Stimulated activated CD4-positive, alpha-beta T cell treated with anti-CD3 and anti-CD28 coated beads, Interleukin-1b, Interleukin-23, amount 100 ng/mL, for 48 hours (primary cell): ENCODE measurements around the gene S100A2.
A peak's percentile ranks its signal among the peaks of the same experiment; 100 is the strongest.
"Not testable (repeated sequence)": the region's sequence is repeated elsewhere in the genome, so short reads cannot be mapped to it uniquely, and the experiment has no call there.

ENCODE experiments used
- DNase-seq: peaks from one replicate; pipeline ENCODE4 v3.0.0-alpha.2; 2020

The S100A2 gene

DNA sequence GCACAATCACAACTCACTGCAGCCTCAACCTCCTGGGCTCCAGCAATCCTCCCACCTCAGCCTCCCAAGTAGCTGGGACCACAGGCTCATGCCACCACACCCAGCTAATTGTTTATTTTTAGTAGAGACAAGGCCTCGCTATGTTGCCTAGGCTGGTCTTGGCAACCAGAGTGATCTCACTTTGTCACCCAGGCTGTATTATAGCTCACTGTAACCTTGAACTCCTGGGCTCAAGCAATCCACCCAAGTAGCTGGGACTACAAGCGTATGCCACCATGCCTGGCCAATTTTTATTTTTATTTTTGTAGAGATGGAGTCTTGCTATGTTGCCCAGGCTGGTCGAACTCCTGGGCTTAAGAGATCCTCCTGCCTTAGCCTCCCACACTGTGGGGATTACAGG, 3.6 kb downstream of the S100A2 start:
- DNase-seq, result not testable (repeated sequence)

DNA sequence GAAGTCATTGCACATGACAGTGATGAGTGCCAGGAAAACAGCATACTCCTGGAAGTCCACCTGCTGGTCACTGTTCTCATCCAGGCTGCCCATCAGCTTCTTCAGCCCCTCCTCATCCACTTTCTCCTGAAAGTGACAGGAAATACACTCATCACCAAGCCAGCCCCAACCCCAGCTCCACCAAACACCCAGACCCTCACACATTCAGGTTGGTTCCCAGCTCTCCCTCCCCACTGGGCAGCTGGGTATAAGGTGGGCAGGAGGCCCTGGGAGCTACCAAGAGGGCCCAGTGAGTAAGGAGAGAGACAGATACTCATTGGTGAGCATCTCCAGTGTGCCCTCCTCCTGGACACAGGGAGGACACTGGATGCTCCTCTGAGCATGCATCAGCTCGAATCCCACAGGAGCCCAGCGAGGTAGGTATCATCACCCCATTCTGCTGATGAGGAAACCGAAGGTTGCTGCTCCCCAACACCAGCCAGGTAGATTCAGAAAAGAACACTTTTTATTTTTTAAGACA, 4.1 kb downstream of the S100A2 start:
- no peak for DNase-seq

DNA sequence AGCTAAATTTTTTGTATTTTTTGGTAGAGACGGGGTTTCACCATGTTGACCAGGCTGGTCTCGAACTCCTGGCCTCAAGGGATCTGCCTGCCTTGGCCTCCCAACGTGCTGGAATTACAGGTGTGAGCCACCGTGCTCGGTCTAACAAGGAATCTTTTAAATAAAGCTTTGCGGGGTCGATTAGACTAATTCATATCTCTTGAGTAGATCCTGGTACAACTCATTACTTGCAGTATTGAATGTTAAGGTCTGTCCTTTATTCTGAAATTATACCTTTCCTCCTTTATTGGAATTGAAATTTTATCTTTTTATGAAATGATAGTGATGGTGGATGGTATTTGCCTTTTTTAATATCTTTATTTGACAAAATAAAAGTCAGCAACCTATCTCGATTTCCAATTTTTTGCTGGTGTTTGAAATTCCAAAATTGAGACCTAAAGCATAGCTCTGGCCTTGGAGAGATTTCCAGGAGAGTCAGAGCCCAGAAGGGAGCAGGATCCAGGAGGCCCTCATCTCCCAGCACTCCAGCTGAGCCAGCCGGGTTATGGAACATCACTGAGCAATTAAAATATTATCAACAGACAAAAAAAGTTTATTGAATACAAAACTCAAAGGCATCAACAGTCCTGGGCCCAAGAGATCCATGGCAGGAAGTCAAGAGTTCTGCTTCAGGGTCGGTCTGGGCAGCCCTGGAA, 4.7 kb downstream of the S100A2 start:
- no peak for DNase-seq

DNA sequence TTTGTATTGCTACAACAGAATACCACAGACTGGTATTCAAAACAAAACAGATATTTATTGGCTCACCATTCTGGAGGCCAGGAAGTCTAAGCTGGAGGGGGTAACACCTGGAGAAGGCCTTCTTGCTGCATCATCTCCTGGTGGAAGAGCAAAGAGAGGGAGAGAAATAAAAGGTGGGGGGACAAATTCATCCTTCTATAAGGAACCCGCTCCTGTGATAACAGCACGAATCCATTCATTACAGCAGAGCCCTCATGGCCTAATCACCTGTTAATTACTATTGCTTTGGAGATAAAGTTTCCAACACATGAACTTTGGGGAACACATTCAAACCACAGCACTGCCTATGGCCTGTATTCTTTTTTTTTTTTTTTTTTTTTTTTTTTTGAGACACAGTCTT, 5.4 kb downstream of the S100A2 start:
- no peak for DNase-seq

DNA sequence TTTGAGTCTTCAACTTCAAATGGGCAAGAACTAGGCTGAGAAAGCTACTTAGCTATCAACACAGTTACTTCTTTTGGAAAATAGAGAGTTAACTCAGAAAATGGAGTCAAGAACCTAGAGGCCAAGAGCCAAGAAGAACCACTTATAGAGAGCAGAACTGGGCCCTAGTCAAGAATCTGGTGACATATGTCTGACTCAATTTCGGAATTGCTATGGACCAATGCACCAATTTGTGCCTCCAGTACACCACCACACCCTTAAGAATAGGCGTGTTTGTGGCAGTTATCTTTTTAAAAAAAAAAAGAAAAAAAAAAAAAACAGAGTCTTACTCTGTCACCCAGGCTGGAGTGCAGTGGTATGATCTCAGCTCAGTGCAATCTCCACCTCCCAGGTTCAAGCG, 7.8 kb downstream of the S100A2 start:
- no peak for DNase-seq

DNA sequence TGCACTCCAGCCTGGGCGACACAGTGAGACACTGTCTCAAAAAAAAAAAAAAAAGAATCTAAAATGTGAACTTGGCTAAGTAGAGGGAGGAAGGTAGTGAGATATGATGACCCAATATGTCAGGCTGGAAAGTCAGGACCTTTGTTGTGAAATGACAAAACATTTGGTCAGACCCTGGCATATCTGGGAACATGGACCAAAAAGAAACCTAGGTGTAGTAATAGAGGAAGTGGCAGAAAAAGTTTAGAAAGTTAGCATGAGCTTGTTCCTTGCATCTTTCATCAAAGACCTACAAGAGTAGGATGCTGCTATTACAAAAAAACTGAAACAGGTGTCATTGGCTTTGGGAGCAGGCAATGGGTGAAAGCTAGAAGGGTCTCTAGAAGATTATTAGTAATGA, 9.3 kb downstream of the S100A2 start:
- DNase-seq, result no peak

DNA sequence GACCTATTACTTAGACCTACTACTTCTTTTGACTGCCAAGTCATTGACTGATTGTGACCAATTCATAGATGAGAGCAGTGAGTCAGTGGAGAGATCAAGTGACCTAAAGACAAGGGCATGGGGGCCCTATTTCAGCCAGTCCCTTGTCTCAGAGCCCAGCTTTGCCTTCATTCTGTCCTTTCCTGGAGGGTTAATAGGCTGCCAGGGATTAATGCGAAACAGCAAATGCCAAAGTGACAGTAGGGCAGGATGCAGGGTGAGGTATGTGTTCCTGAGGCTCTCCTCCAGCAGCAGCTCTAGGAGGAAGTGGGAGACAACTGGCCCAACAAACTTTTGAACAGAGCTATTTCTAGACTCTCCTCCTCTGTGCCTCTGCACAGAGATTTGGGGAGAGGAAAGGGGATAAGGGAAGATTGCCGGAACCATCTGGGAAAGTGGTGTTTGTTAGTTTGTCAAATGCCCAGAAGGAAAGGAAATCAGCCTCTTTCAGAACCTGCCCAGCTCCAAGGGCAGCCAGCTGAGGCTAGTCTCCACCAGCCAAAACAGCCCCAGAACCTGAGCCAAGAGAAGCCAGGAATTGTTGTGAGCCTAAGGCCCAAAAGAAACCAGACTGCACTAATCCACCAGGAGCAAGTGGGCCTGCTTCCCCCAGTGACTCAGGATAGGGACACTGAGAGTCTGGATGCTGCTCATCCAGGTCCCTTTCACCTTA, 11.7 kb downstream of the S100A2 start:
- DNase-seq, result no peak

DNA sequence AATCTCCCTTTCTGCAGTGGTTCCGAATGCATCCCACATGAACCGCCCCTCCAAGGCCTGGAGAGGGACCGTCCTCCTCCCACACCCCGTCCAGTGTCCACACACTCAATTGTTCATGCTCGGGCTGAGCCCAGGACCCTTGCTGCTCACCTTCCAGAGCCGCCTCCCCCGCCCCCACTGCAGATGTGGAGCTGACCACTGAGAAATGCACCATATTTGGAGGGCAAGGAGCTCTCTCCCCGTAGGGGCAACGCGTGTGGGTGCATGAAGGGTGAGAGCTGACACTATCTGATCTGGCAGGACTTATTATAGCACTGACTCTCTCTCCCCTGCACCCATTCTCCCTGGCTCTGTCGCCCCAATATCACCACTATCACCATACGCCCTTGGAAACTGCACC, 12.5 kb downstream of the S100A2 start:
- no peak for DNase-seq

DNA sequence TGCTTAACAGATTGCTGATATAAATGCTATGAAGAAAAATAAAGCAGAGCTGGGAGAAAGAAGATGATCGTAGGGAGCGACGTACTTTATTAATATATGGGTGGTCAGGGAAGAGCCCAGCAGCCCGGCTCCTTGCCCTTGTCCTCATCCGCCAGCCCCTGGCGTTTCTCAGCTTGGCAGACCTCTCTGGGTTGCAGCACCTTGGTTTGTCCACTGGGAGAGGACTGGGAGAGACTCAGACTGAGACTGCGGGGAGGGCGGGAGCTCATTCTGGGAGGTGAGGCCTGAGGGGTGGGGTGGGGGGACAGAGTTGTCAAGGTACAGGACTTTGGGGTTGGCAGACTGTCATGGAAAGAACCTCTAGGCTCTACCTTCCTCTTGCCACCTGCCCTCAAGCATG, 13.3 kb downstream of the S100A2 start:
- no peak for DNase-seq

DNA sequence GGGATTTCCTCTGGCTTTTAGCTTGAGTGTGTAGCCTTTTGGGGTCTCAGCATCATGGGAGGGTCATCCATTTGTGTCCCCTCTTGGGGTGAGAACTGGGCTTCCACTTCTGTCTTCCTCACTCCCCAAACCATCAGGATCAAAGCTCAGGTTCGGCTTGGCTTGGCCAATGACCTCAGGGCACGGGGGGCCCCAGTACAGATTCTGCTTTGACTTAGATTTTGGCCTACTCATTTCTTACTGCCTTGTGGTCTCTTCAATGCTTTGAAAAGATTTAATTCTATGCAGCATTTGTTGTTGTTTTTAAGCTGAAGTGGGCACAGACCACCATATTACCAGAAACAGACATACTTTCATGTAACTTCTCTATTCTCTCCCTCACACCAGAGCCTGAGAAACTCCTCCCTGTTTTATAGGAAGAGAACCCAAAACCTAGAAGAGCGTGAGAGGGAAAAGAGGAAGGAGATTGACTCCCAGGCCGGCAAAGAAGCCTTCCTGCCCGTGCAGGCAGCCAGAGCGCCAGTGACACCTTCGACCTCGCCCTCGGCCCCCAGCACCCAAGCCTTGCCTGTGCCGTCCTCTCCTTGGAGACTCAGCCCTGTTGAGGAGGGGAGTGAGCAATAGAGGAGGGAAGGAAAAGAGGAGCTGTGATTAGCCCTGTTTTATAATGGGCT, 14.7 kb downstream of the S100A2 start:
- DNase-seq, result no peak

DNA sequence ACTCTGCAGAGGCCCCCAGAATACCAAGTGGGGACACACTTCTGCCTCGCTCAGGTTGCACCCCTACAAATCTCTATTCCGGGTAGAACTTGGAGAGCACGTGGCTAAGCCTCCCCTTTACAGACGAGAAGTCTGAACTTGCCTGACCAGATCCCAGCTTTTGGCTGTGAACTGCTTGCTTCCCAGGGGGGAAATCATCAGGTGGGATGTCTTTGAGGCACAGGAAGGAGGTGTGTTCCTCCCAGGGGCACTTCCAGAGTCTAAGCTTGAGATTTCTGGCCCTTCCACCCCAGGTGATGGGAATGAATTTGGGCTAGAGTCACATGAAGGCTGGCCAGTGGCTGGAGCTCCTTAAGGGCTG, 15.3 kb downstream of the S100A2 start:
- no peak for DNase-seq

DNA sequence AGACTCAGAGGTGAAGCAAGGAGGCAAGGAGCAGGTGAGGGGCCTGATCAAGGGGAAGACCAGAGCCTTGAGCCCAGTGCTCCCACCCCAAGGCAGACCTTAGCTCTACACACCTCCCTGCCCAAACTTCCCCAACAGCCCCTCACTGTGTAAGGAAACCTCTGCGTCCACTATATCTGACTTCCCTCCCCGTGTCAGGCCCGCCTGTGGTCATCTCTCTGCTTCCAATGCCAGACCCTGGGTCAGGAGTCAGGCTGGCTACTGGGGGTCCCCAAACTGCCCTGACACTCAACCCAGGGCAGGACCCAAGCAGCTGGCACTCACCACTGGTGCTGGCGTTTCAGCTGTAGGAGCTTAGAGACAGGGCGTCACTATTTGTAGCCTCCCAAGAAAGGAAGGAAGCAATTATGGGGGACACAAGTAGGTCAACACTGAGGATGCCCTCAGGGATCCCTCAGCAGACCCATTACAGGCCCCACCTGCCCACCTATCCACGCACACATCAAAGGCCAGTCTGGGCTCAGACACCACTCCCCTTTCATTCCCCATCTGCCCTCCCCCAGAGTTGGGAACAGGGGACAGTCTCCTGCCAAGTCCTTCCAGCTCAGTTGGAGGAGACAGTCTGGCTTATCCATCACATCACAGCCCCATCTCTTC, 15.8 kb downstream of the S100A2 start:
- DNase-seq, result no peak

DNA sequence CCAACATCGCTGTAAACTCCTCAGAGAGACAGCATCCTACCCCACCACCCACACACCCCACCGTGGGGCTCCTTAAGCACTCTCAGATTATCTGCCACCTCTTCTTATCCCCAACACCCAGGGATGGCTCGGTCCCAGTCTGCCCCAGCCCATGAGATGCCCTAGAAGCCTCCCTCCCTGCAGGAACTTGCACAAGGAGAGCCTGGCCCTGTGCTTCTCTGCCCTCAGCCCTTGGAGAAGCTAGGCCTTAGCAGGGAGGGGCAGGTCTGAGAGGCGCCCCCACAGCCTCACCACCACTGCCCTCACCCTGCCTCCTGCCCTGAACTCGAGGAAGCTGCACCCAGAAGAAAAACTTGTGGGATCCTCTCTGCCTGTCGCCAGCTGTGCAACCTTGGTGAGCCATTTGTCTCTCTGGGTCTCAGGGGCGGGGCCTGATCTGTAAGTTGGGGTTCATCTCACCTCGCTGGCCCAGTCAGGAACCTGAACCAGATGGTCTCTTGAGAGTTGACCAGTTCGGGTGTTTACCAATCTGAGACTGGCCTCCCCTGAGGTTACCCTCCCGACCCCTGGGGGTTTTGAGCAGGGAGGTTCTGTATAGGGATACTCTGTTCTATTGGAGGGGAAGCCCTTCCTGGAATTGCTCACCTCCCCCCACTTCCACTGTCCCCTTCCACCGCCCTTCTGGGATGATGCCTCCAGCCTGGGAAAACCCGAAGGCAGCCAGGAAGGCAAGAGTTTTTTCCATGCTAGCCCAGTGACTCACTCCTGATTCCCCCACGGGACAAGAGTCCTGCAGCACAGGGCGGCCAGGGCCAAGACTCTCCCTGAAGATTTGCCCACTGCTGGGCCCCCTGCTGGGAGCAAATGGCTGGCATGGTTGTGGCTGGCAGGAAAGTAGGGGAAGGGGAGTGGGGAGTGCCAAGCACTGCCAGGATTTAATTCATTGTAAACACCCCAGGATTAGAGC, 16.6 kb downstream of the S100A2 start, which contains the start of gene S100A3:
TSS of gene S100A3 (minus strand) at position 537 of the 967 bp plus-strand sequence. CDS start 773 bp downstream, outside the sequence.
- DNase-seq, result no peak

DNA sequence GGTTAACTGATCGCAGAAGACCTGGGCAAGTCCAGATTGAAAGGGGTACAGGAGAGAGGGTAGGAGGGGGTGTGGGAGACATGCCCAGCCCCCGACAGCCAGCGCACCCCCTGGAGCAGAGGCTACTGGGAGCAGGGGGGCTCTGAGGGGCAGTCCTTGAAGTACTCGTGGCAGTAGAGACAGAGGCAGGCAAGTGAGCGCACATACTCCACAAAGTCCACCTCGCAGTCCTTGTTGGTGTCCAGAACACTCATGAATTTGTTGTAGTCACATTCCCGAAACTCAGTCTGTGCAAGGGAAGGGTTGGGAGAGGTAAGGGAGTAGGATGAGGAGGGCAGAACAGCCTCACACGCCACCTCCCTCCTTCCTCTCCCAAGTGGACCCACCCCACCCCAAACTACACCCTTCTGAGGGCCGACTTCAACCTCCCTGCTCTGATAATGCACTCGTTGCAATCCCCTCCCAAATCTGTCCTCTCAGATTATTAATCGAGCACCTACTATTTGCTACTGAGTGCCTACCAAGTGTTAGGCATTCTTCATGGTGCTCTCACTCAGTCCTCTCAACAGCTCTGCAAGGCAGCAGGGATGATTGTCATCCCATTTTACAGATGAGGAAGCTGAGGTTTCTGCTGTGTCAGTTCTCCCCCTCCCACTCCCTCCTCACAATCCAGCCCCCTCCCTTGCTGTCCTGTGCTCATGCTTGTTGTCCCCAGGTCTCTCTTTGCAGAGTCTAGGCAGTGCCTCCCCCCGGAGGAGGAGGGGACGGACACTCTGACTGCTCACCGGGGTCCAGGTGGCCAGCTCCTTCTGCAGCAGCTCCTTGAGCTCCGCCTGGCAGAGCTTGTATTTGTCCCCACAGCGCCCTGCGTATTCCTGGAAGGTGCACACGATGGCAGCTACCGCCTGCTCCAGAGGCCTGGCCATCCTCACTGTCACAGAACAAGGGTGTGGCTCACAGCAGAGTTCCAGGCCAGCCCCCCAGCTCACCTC, 17.8 kb downstream of the S100A2 start:
- no peak for DNase-seq

DNA sequence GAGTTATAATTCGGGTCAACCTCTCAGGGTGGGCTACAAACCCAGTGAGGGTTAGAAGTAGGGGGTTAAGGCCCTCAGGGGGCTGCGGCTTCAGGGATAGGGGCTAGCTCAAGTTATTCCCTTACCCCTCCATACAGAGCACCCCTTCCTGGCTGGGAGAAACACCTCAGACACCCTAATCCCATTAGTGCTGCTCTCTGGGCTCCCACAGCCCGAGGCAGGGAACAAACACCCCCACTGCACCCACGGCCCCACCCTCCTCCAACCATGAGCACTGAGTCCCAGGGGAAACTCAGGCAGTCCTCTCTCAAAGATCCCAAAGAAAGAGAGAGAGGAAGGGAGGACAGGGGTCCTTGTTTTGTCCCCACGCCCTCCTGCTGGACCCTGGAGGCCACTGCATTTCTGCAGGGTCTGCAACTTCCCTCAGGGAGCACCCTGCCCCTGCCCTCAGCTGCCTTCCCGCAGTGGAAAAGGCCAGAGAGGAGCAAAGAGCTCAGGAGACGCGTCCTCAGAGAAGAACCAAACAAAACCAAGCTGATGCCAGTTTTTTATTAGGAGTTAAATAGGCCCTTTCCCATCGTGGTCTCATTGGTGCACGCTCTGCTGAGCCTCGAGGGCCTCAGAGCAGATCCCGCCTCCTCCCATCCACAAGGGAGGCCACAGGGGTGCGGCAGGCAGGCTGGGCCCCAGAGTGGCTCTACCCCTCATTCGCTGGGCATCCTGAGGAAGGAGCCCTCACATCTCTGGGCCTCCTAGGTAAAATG, 18.7 kb downstream of the S100A2 start:
- DNase-seq, result no peak

DNA sequence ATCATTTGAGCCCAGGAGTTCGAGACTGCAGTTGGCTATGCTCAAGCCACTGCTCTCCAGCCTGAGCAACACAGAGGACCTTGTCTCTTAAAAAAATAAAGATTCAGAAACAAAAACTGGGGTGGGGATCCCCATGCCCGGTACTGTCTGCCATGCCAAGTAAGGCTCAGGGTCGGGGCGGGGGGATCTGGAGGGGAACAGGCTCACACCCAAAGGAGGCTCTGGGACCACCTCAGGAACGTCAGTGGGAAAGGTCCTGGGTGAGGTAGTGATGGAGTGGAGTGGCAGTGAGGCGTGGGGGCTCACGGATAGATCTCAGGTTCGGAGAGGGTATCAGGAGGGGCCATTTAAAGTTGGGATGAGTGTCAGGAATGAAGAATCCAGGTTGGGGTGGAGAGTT, 19.3 kb downstream of the S100A2 start:
- no peak for DNase-seq

DNA sequence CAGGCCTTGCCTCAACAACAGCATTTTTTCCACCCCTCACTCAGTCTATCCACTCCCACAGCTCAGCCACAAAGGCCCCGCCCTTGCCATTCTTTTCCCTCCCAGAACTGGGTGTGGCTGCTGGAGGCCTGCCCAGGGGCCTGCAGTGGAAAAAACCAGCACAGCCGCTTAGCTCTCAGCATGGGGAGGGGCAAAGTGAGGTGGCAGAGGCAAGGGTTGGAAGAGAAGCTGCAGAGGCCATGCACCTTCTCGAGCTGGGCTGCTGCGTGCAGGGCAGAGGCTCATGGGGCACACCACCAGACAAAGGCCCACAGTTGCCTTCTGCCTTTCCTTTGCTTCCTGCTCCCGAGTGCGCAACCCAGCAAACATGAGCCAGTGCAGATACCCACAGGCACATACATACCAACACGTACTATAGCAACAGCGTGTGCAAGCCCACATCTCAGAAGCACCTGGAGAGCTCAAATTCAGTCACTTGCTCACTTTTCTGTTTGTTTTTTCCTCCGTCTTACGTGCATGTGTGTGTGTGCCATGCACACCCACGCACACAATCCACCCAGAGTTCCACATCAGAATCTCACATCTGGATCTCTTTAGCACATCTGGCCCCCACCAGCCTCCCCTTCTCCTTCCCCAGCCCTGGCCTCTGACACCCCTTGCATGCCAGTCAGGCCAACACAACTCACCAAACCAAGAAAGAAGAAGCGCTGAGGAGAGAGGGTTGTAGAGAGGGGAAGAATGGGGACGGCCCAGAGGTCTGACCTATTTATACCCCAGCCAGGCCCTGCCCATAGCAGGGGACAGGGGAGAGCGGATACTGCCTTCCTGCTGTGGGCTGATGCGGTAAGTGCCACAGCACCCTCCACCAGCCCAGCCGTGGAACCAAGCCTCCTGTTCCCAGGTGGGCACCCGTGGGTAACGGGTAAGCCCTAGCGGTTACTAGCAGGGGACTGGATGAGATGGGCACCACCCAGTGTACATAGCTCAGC, 20.3 kb downstream of the S100A2 start, which contains the start of gene S100A4:
TSS of gene S100A4 (minus strand) at position 740 of the 989 bp plus-strand sequence. CDS start 1,012 bp downstream, outside the sequence.
- peak; percentile 96 for DNase-seq

DNA sequence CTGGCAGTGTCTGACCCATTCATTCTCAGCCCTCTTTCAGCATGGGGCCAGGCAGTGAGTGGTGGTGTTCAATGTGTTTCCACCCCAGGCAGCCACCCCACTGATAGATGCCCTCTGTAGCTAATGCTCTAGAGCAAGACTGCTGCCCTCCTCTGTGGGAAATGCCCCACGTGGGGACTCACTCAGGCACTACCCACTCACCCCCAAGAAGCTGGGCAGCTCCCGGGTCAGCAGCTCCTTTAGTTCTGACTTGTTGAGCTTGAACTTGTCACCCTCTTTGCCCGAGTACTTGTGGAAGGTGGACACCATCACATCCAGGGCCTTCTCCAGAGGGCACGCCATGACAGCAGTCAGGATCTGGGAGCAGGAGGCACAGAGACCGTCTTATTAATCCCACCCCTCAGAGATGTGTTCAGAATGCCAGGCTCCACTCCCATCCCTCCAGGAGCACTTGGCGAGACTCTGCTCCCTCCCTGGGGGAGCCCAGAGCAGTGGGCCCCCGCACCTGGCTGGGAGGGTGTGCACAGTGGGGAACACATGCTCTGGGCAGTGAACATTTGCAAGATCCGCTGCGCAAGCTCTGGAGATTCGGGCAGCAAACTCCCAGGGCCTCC, 21.1 kb downstream of the S100A2 start:
- DNase-seq, result no peak
